Stomach (tissue), 9 donors: ENCODE measurements around the gene C9orf50. TPM values are rescaled to one million over a fixed set of nuclear protein-coding genes. Genes with fewer than 3 reads are reported as not detected.

Experiments
- DNase-seq, 2 donors: peaks; one replicate each; pipeline versions ENCODE4 v3.0.0 to v3.0.0-alpha.2; 2013 to 2019
- H3K27ac ChIP-seq, 5 donors: fragments of 200-600 bp in 4 of 5; sonication (generic) in 4 of 5; one replicate each; pipeline ENCODE4 v1.5.1; 2013 to 2019; ENCODE audit warnings: mild to moderate bottlenecking in 1 of 5, moderate library complexity in 1 of 5
- H3K27me3 ChIP-seq, 3 donors: fragments of 200-600 bp; sonication (generic); one replicate each; pipeline ENCODE4 v1.5.1; 2017 to 2019; ENCODE audit warnings: mixed run types in 1 of 3
- H3K36me3 ChIP-seq, 4 donors: fragments of 200-600 bp; sonication (generic); 1 replicate in 3 of 4; 2 replicates in 1 of 4; pipeline ENCODE4 v1.5.1; 2016 to 2019
- H3K4me1 ChIP-seq, 4 donors: fragments of 200-600 bp; sonication (generic); one replicate each; pipeline ENCODE4 v1.5.1; 2016 to 2019
- H3K4me3 ChIP-seq, 4 donors: fragments of 200-600 bp; sonication (generic) in 3 of 4; one replicate each; pipeline ENCODE4 v1.5.1; 2016 to 2019; ENCODE audit warnings: mild to moderate bottlenecking in 1 of 4
- H3K9me3 ChIP-seq, 4 donors: fragments of 200-600 bp; sonication (generic); one replicate each; pipeline ENCODE4 v1.5.1; 2016 to 2019
- CTCF ChIP-seq, 7 experiments: fragments of 450-650 bp in 4 of 7; fragments of 200-600 bp in 3 of 7; sonication (generic) in 3 of 7; IDR thresholded peaks; one replicate each; pipeline ENCODE4 v1.5.1; 2016 to 2019; ENCODE audit warnings: antibody characterized with exemption in 7 of 7, control low read depth in 2 of 7, mild to moderate bottlenecking in 1 of 7
- EP300 ChIP-seq: sonication (generic); formaldehyde crosslinking; IDR thresholded peaks from one replicate; pipeline ENCODE4 v1.6.1; 2017; ENCODE audit warnings: antibody characterized with exemption
- POLR2A ChIP-seq, 4 donors: fragments of 450-650 bp; IDR thresholded peaks; one replicate each; pipeline ENCODE4 v1.6.1; 2016; ENCODE audit warnings: antibody characterized with exemption in 4 of 4, control low read depth in 2 of 4, mild to moderate bottlenecking in 1 of 4, moderate library complexity in 1 of 4
- POLR2AphosphoS5 ChIP-seq, 3 donors: sonication (generic); formaldehyde crosslinking; IDR thresholded peaks; one replicate each; pipeline ENCODE4 v1.6.1; 2016; ENCODE audit warnings: antibody characterized with exemption in 3 of 3
- WGBS, 5 donors: extraction: QIAGEN DNeasy Blood & Tissue Kit in 3 of 5; methylation state at CpG; one replicate each; pipeline versions ENCODE4 v1.1.5 to v1.1.7; 2013 to 2018; 5-methylcytosine and 5-hydroxymethylcytosine counted together
- intact Hi-C: fragments of 100-400 bp; cut with DNase I; formaldehyde crosslinking; loops from one replicate; pipeline ENCODE4 v1.15.1; 2023; ENCODE audit warnings: low total_unique reads
- polyA plus RNA-seq, 3 donors: library from polyadenylated mRNA; stranded (reverse); fragments of 200-250 nt; gene quantifications; one replicate each; pipeline ENCODE4 v1.2.3, GENCODE V29; 2013
- total RNA-seq, 5 donors: library from RNA; depleted of rRNA; stranded (reverse); fragments of >200 nt; gene quantifications; one replicate each; pipeline versions ENCODE4 v1.1.0 to v1.2.3, GENCODE V29; 2014 to 2016
- donor health status: healthy with polysubstance abuse.
- donor health status: Bipolar disorder and iron deficiency.
- donor health status: healthy.

C9orf50 gene
- total and polyA plus RNA-seq, 8 donors, result 0.13 TPM; not detected in 7

- H3K4me1 ChIP-seq, result peaks cover 0 to 1% (median under 1%) of the 10 kb centered on the region in 4 donors
- H3K27ac ChIP-seq, result no peak overlapping the region
- intact Hi-C loops, result no loop called here
- no peaks in the 10 kb centered on the region for H3K9me3 ChIP-seq
- no peak for TF ChIP-seq POLR2A (IDR thresholded peaks at IDR 0.05)
- TF ChIP-seq EP300, result no peak
- no peak for TF ChIP-seq CTCF (IDR thresholded peaks at IDR 0.05)
- no peak for DNase-seq
- H3K36me3 ChIP-seq, result no peaks in the 10 kb centered on the region
- no peak overlapping the region for H3K4me3 ChIP-seq
- H3K27me3 ChIP-seq, result no peaks in the 10 kb centered on the region
- WGBS, 5 donors, result 72 to 84% (median 73%) methylated on average over 11 of the region's 11 CpGs
Observed at GRCh38 chr9:129580211-129580915, 40.5 kb downstream of the C9orf50 start.

DNA sequence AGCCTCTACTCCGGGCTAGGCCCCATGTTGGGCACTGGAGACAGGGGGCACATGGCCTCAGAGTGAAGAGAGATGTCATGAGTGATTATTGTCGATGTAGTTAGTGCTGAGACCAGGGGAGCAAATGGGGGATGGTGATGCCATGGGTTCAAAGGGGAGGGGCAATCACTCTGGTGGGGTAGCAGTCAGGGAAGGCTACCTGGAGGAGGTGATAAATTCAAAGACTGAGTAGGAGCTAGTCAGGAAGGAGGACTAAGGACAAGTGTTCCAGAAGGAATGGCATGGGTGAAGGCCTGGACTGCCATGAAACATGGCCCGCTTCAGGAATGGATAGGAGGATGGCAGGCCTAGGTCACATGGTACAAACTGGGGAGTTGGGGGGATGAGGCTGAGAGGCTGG, 41.6 kb downstream of the C9orf50 start:
- Histone ChIP-seq H3K9me3 (no peaks in the 10 kb centered on the region), H3K4me3 (no peak overlapping the region), H3K27me3 (no peaks in the 10 kb centered on the region), H3K36me3 (no peaks in the 10 kb centered on the region), H3K4me1 (peaks cover 0 to 7% (median 1%) of the 10 kb centered on the region in 4 donors), H3K27ac (no peak overlapping the region)
- WGBS, 5 donors, result 91 to 100% (median 96%) methylated on average over 3 of the region's 3 CpGs
- intact Hi-C loops, result no loop called here
- TF ChIP-seq POLR2AphosphoS5 (IDR thresholded peaks at IDR 0.05), result no peak
- TF ChIP-seq EP300, result no peak
- TF ChIP-seq CTCF (IDR thresholded peaks at IDR 0.05), result no peak
- no peak for TF ChIP-seq POLR2A (IDR thresholded peaks at IDR 0.05)
- DNase-seq, result no peak

- Histone ChIP-seq H3K4me3 (no peak overlapping the region), H3K4me1 (peaks cover 0 to 7% (median 1%) of the 10 kb centered on the region in 4 donors), H3K27me3 (no peaks in the 10 kb centered on the region), H3K9me3 (no peaks in the 10 kb centered on the region), H3K36me3 (no peaks in the 10 kb centered on the region), H3K27ac (peak overlapping the region in 1 of 5 donors; percentile 35)
- intact Hi-C loops, result no loop called here
- DNase-seq, result peak in 1 of 2 donors; percentile 69
- WGBS, 5 donors, result 70 to 84% (median 79%) methylated on average over 30 to 34 of the region's 34 CpGs
- TF ChIP-seq POLR2AphosphoS5 (IDR thresholded peaks at IDR 0.05), result peak in 1 of 3 donors; percentile 8
- TF ChIP-seq CTCF (IDR thresholded peaks at IDR 0.05), result no peak
Observed at GRCh38 chr9:129576546-129577543, 44.1 kb downstream of the C9orf50 start.

- Histone ChIP-seq H3K27me3 (no peaks in the 10 kb centered on the region), H3K9me3 (no peaks in the 10 kb centered on the region), H3K36me3 (no peaks in the 10 kb centered on the region), H3K4me3 (no peak overlapping the region), H3K4me1 (peaks cover 6 to 11% (median 8%) of the 10 kb centered on the region in 4 donors), H3K27ac (peak overlapping the region in 1 of 5 donors; percentile 19)
- 54 to 71% (median 67%) methylated on average over 9 of the region's 9 CpGs for WGBS, 5 donors
- DNase-seq, result no peak
- intact Hi-C loops, result no loop called here
- TF ChIP-seq EP300 (no peak), CTCF (IDR thresholded peaks at IDR 0.05) (no peak), POLR2A (IDR thresholded peaks at IDR 0.05) (no peak), POLR2AphosphoS5 (IDR thresholded peaks at IDR 0.05) (no peak)
Observed at GRCh38 chr9:129575818-129576217, 45.1 kb downstream of the C9orf50 start.
